Nucleus accumbens (tissue), 56 donors: ENCODE results near the gene MTCH1.
A peak's percentile ranks its signal among the peaks of the same experiment; 100 is the strongest.
"Not testable (repeated sequence)": the region's sequence is repeated elsewhere in the genome, so short reads cannot be mapped to it uniquely, and the experiment has no call there.

ENCODE experiments used
- DNase-seq, 56 donors: peaks; one replicate each; lab custom pipeline; 2025; lab: John Stamatoyannopoulos, UW

Gene MTCH1

GRCh38 chr6:36999061-36999750 lies 13.2 kb upstream of the MTCH1 start:
- peak in 25 of 56 donors; percentile 16 to 56 (median 38) for DNase-seq

- DNase-seq = peak in 5 of 56 donors; percentile 28 to 70 (median 52)
These were observed 12.7 kb upstream of the MTCH1 start for GRCh38 chr6:36998723-36999038.

- peak in 52 of 56 donors; percentile 32 to 87 (median 70) for DNase-seq
These were observed 12.1 kb upstream of the MTCH1 start for GRCh38 chr6:36997811-36998722.

- not testable (repeated sequence) for DNase-seq
These were observed 4.4 kb upstream of the MTCH1 start for GRCh38 chr6:36990401-36990800.

GRCh38 chr6:36989264-36989663 lies 3.3 kb upstream of the MTCH1 start:
- DNase-seq = no peak

- no peak for DNase-seq
These were observed 680 bp upstream of the MTCH1 start for GRCh38 chr6:36986704-36987047.

GRCh38 chr6:36985417-36985807 lies 584 bp downstream of the MTCH1 start:
- peak in 1 of 56 donors; percentile 42 for DNase-seq

- peak in 22 of 56 donors; percentile 10 to 72 (median 32) for DNase-seq
These were observed 1.2 kb downstream of the MTCH1 start for GRCh38 chr6:36984581-36985416.

- DNase-seq = no peak
These were observed 2.5 kb downstream of the MTCH1 start for GRCh38 chr6:36983538-36983937.

GRCh38 chr6:36980876-36981619 lies 4.9 kb downstream of the MTCH1 start:
- DNase-seq = peak in 5 of 56 donors; percentile 16 to 51 (median 22)

- DNase-seq = no peak
These were observed 5.9 kb downstream of the MTCH1 start for GRCh38 chr6:36980129-36980528.

GRCh38 chr6:36979347-36979742 lies 6.7 kb downstream of the MTCH1 start:
- peak in 53 of 56 donors; percentile 10 to 85 (median 61) for DNase-seq

GRCh38 chr6:36978421-36979346 lies 7.3 kb downstream of the MTCH1 start:
- no peak for DNase-seq

- DNase-seq = no peak
These were observed 8.5 kb downstream of the MTCH1 start for GRCh38 chr6:36977470-36977941.

- no peak for DNase-seq
These were observed 9.1 kb downstream of the MTCH1 start for GRCh38 chr6:36976931-36977330.

- DNase-seq = no peak
These were observed 9.5 kb downstream of the MTCH1 start for GRCh38 chr6:36976509-36976908.

- DNase-seq = no peak
These were observed 10.1 kb downstream of the MTCH1 start for GRCh38 chr6:36976007-36976264.

- no peak for DNase-seq
These were observed 10.6 kb downstream of the MTCH1 start for GRCh38 chr6:36975231-36976006.
